Ovary (tissue), 9 donors: ENCODE data around the gene PTPRO. TPM values are rescaled to one million over a fixed set of nuclear protein-coding genes. Genes with fewer than 3 reads are reported as not detected.

Experiments
- DNase-seq, 5 donors: peaks; one replicate each; pipeline ENCODE4 v3.0.0-alpha.2; 2019 to 2020
- H3K27ac ChIP-seq, 2 donors: fragments of 200-600 bp; one replicate each; pipeline versions ENCODE4 v1.5.1 to v1.8.0; 2019 to 2022
- H3K27me3 ChIP-seq: fragments of 200-600 bp; one replicate; pipeline ENCODE4 v1.8.0; 2022
- H3K36me3 ChIP-seq: fragments of 200-600 bp; sonication (generic); one replicate; pipeline ENCODE4 v1.5.1; 2019
- H3K4me1 ChIP-seq: one replicate; pipeline ENCODE4 v1.8.1; 2013; ENCODE audit warnings: mild to moderate bottlenecking, moderate library complexity; ENCODE audit not compliant: insufficient read depth
- H3K4me3 ChIP-seq: fragments of 200-600 bp; sonication (generic); one replicate; pipeline ENCODE4 v1.5.1; 2017
- H3K9me3 ChIP-seq, 2 donors: fragments of 200-600 bp in 1 of 2; sonication (generic) in 1 of 2; one replicate each; pipeline versions ENCODE4 v1.5.1 to v1.8.1; 2013 to 2019; ENCODE audit warnings: mild to moderate bottlenecking in 1 of 2, moderate library complexity in 1 of 2
- EP300 ChIP-seq: sonication (generic); formaldehyde crosslinking; IDR thresholded peaks from one replicate; pipeline ENCODE4 v1.6.1; 2017; ENCODE audit warnings: antibody characterized with exemption
- POLR2A ChIP-seq: fragments of 450-650 bp; IDR thresholded peaks from one replicate; pipeline ENCODE4 v1.6.1; 2017; ENCODE audit warnings: antibody characterized with exemption, mild to moderate bottlenecking, moderate library complexity
- WGBS, 3 donors: extraction: QIAGEN DNeasy Blood & Tissue Kit in 1 of 3; methylation state at CpG; one replicate each; pipeline versions ENCODE4 v1.1.5 to v1.1.7; 2013 to 2017; 5-methylcytosine and 5-hydroxymethylcytosine counted together
- intact Hi-C, 4 donors: fragments of 100-400 bp; cut with DNase I; formaldehyde crosslinking; loops; one replicate each; pipeline versions ENCODE4 v1.11.0 to v1.15.1; 2022 to 2023
- polyA plus RNA-seq, 2 donors: library from polyadenylated mRNA; stranded (reverse); fragments of 200-250 nt in 1 of 2; fragments of 350-450 nt in 1 of 2; fragmentation: Illumina TruSeq in 1 of 2; extraction: RNeasy Lipid Tissue Mini Kit (QIAGEN cat#74804) in 1 of 2; gene quantifications; one replicate each; pipeline ENCODE4 v1.2.3, GENCODE V29; 2013 to 2014
- total RNA-seq, 7 donors: library from RNA; depleted of rRNA in 2 of 7; stranded (reverse); fragments of >200 nt in 2 of 7; fragmentation: NEBNext Ultra II Directional in 3 of 7; extraction: Animal tissue kit (Norgen Biotek cat#: 25700) in 3 of 7; gene quantifications; one replicate each; pipeline versions ENCODE4 v1.1.0 to v1.2.4, GENCODE V29; 2016 to 2023
- TF ChIP-seq, protein P1 (sequence below), 3 donors: fragments of 450-650 bp in 2 of 3; fragments of 200-600 bp in 1 of 3; IDR thresholded peaks; one replicate each; pipeline versions ENCODE4 v1.5.1 to v1.8.0; 2016 to 2022; ENCODE audit warnings: antibody characterized with exemption in 3 of 3, mild to moderate bottlenecking in 1 of 3
- donor health status: DM: no; HTN: no; CAD: no; lungs with moderate emphysema.
- donor health status: DM: no; HTN: no; CAD: no.
- donor health status: Bipolar disorder and iron deficiency.
- donor health status: DM: yes; HTN: yes; CAD: no.
- donor health status: DM: no; HTN: no; CAD: no.
- donor health status: DM: yes; HTN: yes; CAD: no.

The PTPRO gene
- total and polyA plus RNA-seq, 9 donors: 0.30 to 3.7 (median 0.83) TPM

DNA sequence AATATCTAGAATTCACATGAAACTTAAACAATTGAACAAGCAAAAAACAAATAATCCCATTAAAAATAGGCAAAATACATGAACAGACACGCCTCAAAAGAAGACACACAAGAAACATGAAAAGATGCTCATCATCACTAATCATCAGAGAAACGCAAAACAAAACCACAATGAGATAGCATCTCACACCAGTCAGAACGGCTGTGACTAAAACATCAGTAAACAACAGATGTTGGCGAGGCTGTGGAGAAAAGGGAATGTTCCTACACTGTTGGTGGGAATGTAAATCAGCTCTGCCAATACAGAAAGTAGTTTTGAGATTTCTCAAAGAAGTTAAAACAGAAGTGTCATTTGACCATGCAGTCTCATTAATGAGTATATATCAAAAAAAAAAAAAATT, 121.3 kb downstream of the PTPRO start:
- intact Hi-C loops: no loop called here
- no peaks in the 10 kb centered on the region for H3K4me1 ChIP-seq
- TF ChIP-seq, protein P1, sequence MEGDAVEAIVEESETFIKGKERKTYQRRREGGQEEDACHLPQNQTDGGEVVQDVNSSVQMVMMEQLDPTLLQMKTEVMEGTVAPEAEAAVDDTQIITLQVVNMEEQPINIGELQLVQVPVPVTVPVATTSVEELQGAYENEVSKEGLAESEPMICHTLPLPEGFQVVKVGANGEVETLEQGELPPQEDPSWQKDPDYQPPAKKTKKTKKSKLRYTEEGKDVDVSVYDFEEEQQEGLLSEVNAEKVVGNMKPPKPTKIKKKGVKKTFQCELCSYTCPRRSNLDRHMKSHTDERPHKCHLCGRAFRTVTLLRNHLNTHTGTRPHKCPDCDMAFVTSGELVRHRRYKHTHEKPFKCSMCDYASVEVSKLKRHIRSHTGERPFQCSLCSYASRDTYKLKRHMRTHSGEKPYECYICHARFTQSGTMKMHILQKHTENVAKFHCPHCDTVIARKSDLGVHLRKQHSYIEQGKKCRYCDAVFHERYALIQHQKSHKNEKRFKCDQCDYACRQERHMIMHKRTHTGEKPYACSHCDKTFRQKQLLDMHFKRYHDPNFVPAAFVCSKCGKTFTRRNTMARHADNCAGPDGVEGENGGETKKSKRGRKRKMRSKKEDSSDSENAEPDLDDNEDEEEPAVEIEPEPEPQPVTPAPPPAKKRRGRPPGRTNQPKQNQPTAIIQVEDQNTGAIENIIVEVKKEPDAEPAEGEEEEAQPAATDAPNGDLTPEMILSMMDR (IDR thresholded peaks at IDR 0.05): no peak
- no peak for TF ChIP-seq POLR2A
- H3K36me3 ChIP-seq: no peaks in the 10 kb centered on the region
- no peak overlapping the region for H3K27ac ChIP-seq
- no peak for DNase-seq
- H3K9me3 ChIP-seq: no peaks in the 10 kb centered on the region
- no peak overlapping the region for H3K4me3 ChIP-seq
- H3K27me3 ChIP-seq: no peaks in the 10 kb centered on the region
- 64 to 84% (median 66%) methylated on average over 4 of the region's 4 CpGs for WGBS, 3 donors

DNA sequence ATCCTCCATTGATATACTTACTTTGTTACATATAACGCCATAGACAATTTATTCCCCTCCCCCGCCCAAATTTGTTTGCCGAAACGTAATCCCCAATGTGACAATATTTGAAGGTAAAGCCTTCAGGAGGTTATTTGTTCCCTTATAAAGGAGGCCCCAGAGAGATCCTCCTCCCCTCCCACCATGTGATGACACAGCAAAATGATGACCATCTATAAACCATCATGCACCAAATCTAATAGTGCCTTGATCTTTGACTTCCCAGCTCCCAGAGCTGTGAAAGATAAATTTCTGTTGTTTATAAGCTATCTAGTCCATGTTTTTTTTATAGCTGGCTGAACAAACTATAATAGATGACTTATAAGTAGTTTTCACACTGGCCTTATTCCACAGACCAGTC, 122.2 kb downstream of the PTPRO start:
- WGBS, 3 donors: 87 to 89% (median 88%) methylated on average over 4 of the region's 4 CpGs
- no peaks in the 10 kb centered on the region for H3K36me3 ChIP-seq

DNA sequence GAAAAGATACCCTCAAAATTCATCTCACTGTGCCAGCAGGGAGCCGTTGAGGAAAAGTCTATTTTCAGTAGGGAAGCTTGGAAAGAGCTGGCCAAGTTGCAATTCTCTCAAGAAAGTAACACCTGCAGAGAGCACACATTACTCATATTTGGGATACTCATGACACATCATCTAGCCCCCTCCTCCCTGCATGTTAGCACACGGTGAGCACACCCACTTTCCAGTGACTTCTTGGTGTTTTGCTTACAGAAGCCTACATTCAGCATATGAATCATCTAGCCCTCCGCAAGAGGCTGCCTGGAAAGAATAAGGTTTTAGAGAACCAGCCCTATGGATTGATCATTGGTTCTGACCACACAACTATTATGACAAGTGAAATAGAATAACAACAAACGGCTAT, 124.5 kb downstream of the PTPRO start:
- no peaks in the 10 kb centered on the region for H3K36me3 ChIP-seq

More for the DNA sequence above, 122.2 kb downstream of the PTPRO start:
- TF ChIP-seq POLR2A (no peak), EP300 (no peak)
- TF ChIP-seq, protein P1 (IDR thresholded peaks at IDR 0.05): no peak
- DNase-seq: no peak
- Histone ChIP-seq H3K9me3 (no peaks in the 10 kb centered on the region), H3K4me3 (no peak overlapping the region), H3K27me3 (no peaks in the 10 kb centered on the region), H3K4me1 (no peaks in the 10 kb centered on the region), H3K27ac (no peak overlapping the region)
- intact Hi-C loops: no loop called here

DNA sequence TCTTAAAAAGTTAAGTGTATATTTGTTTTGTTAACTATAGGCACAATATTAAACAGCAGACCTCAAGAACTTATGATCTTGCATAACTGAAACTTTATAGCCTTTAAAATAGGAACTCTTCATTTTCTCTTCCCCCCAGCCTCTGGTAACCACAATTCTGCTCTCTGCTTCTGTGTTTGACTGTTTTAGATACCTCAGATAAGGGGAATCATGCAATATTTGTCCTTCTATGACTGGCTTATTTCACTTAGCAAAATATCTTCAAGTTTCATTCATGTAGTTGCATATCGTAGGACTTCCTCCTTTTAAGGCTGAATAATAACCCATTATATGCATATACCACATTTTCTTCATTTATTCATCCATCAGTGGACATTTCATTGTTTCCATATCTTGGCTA, 131.3 kb downstream of the PTPRO start:
- intact Hi-C loops: no loop called here
- no peak overlapping the region for H3K4me3 ChIP-seq
- no peak for DNase-seq
- H3K9me3 ChIP-seq: no peaks in the 10 kb centered on the region
- H3K36me3 ChIP-seq: no peaks in the 10 kb centered on the region
- TF ChIP-seq EP300 (no peak), POLR2A (no peak)
- TF ChIP-seq, protein P1 (IDR thresholded peaks at IDR 0.05): no peak
- H3K27me3 ChIP-seq: no peaks in the 10 kb centered on the region
- no peaks in the 10 kb centered on the region for H3K4me1 ChIP-seq
- no peak overlapping the region for H3K27ac ChIP-seq
- 56 to 63% (median 57%) methylated on average over 1 of the region's 1 CpG for WGBS, 3 donors

More for the DNA sequence above, 124.5 kb downstream of the PTPRO start:
- TF ChIP-seq EP300: no peak
- no peak for TF ChIP-seq POLR2A
- TF ChIP-seq, protein P1 (IDR thresholded peaks at IDR 0.05): no peak
- Histone ChIP-seq H3K27me3 (no peaks in the 10 kb centered on the region), H3K4me1 (no peaks in the 10 kb centered on the region), H3K9me3 (no peaks in the 10 kb centered on the region), H3K4me3 (no peak overlapping the region), H3K27ac (no peak overlapping the region)
- 69 to 82% (median 75%) methylated on average over 4 of the region's 4 CpGs for WGBS, 3 donors
- DNase-seq: no peak
- intact Hi-C loops: no loop called here

DNA sequence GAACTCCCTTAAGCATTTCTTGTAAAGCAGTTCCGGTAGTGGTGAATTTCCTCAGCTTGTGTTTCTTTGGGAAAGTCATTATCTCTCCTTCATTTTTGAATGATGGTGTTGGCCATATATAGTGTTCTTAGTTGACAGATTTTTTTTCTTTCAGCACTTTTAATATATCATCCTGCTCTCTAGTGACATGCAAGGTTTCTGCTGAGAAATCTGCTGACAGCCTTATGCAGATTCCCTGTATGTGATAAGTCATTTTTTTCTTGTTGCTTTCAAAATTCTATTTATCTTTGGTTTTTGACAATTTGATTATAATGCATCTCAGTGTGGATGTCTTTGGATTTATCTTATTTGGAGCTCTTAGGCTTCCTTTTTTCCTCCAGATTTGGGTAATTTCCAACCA, 135.7 kb downstream of the PTPRO start:
- Histone ChIP-seq H3K27me3 (no peaks in the 10 kb centered on the region), H3K9me3 (no peaks in the 10 kb centered on the region), H3K4me3 (no peak overlapping the region), H3K36me3 (no peaks in the 10 kb centered on the region), H3K4me1 (no peaks in the 10 kb centered on the region), H3K27ac (no peak overlapping the region)
- no peak for DNase-seq
- 78 to 90% (median 84%) methylated on average over 1 of the region's 1 CpG for WGBS, 3 donors
- intact Hi-C loops: no loop called here
- no peak for TF ChIP-seq EP300
- TF ChIP-seq POLR2A: no peak
- TF ChIP-seq, protein P1 (IDR thresholded peaks at IDR 0.05): no peak
